ENCODE measurements around the gene KRT5.
A peak's percentile ranks its signal among the peaks of the same experiment; 100 is the strongest.

- TF ChIP-seq CTCF (IDR thresholded peaks at IDR 0.05) (no peak), POLR2A (IDR thresholded peaks at IDR 0.05) (no peak), POLR2AphosphoS5 (IDR thresholded peaks at IDR 0.05) (peak in 2 of 3 donors; percentile 65 to 77), EP300 (IDR thresholded peaks at IDR 0.05) (no peak)
Observed at GRCh38 chr12:52522346-52523011, 2.3 kb upstream of the KRT5 start.

All from suprapubic skin (tissue), 4 donors.